Fibroblast of lung (primary cell): ENCODE results near the gene RPE. TPM values are rescaled to one million over a fixed set of nuclear protein-coding genes. Genes with fewer than 3 reads are reported as not detected.

ENCODE experiments used
- DNase-seq, 2 donors: peaks; one replicate each; pipeline versions ENCODE4 v3.0.0 to v3.0.0-alpha.2; 2010; ENCODE audit warnings: low read depth in 2 of 2
- H2AFZ ChIP-seq: 2 replicates; pipeline ENCODE4 v1.5.1; 2012; ENCODE audit warnings: low read length, control low read depth, inconsistent platforms
- H3K27ac ChIP-seq: 2 replicates; pipeline ENCODE4 v1.5.1; 2011; ENCODE audit warnings: low read length, control low read depth; ENCODE audit not compliant: insufficient read depth
- H3K27me3 ChIP-seq: 2 replicates; pipeline ENCODE4 v1.5.1; 2011; ENCODE audit warnings: mild to moderate bottlenecking, low read length; ENCODE audit not compliant: control insufficient read depth, insufficient read depth
- H3K36me3 ChIP-seq: 2 replicates; pipeline ENCODE4 v1.5.1; 2011; ENCODE audit warnings: low read length; ENCODE audit not compliant: control insufficient read depth, insufficient read depth
- H3K4me1 ChIP-seq: 2 replicates; pipeline ENCODE4 v1.5.1; 2011; ENCODE audit warnings: low read length; ENCODE audit not compliant: control insufficient read depth, insufficient read depth; ENCODE audit errors: extremely low read depth
- H3K4me2 ChIP-seq: 2 replicates; pipeline ENCODE4 v1.5.1; 2011; ENCODE audit warnings: low read length, control low read depth; ENCODE audit not compliant: insufficient read depth; ENCODE audit errors: extremely low read depth
- H3K4me3 ChIP-seq, 4 experiments: fragments of 200-600 bp in 1 of 4; sonication (generic) in 1 of 4; replicated peaks in 1 of 4; 2 replicates each; pipeline ENCODE4 v1.5.1; 2011 to 2016; ENCODE audit warnings: low read length in 4 of 4, low read depth in 3 of 4, mild to moderate bottlenecking in 3 of 4, control low read depth in 2 of 4, inconsistent platforms in 1 of 4, mixed read lengths in 1 of 4; ENCODE audit not compliant: insufficient read depth in 1 of 4; ENCODE audit errors: control extremely low read depth in 1 of 4
- H3K79me2 ChIP-seq: 2 replicates; pipeline ENCODE4 v1.5.1; 2012; ENCODE audit warnings: mild to moderate bottlenecking, low read length, inconsistent platforms; ENCODE audit not compliant: control insufficient read depth, insufficient read depth
- H3K9ac ChIP-seq: 2 replicates; pipeline ENCODE4 v1.5.1; 2011; ENCODE audit warnings: mild to moderate bottlenecking, low read length, control low read depth; ENCODE audit not compliant: insufficient read depth
- H3K9me3 ChIP-seq: 2 replicates; pipeline ENCODE4 v1.5.1; 2012; ENCODE audit warnings: low read depth, low read length; ENCODE audit not compliant: control insufficient read depth, insufficient read depth
- H4K20me1 ChIP-seq: 2 replicates; pipeline ENCODE4 v1.5.1; 2011; ENCODE audit warnings: low read length; ENCODE audit not compliant: control insufficient read depth, insufficient read depth; ENCODE audit errors: extremely low read depth
- EZH2 ChIP-seq: IDR thresholded peaks from 2 replicates; pipeline ENCODE4 v1.5.1; 2012; ENCODE audit warnings: low read length, control low read depth, mild to moderate bottlenecking; ENCODE audit errors: missing control alignments
- polyA plus RNA-seq, 2 donors: library from polyadenylated mRNA; depleted of rRNA in 1 of 2; stranded (reverse) in 1 of 2; unstranded in 1 of 2; fragments of >200 nt; gene quantifications; 2 replicates each; pipeline ENCODE4 v1.2.1, GENCODE V29; 2011 to 2012; ENCODE audit warnings: missing spikeins in 1 of 2
- total RNA-seq: library from RNA; depleted of rRNA; stranded (reverse); fragments of >200 nt; gene quantifications from 2 replicates; pipeline ENCODE4 v1.2.1, GENCODE V29; 2014
- TF ChIP-seq, protein P1 (sequence below), 2 donors: IDR thresholded peaks in 1 of 2; conservative IDR thresholded peaks in 1 of 2; 1 replicate in 1 of 2; 2 replicates in 1 of 2; pipeline ENCODE4 v1.5.1; 2011 to 2012; ENCODE audit warnings: low read length in 2 of 2, control low read depth in 1 of 2, inconsistent platforms in 1 of 2, low read depth in 1 of 2, mild to moderate bottlenecking in 1 of 2

Gene RPE
- total and polyA plus RNA-seq, 2 donors (not counting 1 experiment from before 2014, with no cell fraction given) = 75.1 to 81.3 TPM

DNA sequence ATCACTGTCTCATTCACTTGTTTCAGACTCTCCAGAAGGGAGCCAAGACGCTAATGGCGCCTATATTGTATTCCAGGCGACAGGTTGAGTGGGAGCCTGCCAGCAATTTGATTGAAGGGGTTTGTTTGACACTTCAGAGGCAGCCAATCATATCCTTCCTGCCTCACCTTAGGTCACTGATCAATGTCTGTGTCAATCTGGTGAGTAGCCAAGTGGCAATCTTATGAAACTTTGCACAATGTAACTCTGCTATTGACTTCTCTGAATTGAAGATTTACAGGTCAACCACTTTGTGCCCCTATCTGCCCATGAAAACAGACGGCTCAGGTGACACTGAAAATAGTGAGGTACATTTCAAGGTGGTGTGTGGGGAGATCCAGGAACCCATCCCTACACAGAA, 32.7 kb upstream of the RPE start:
- DNase-seq = no peak
- Histone ChIP-seq H3K4me3 (no peak overlapping the region), H3K27ac (no peak overlapping the region), H3K27me3 (no peaks in the 10 kb centered on the region), H3K79me2 (no peaks in the 10 kb centered on the region), H3K9ac (no peak overlapping the region), H3K4me1 (no peaks in the 10 kb centered on the region), H3K9me3 (no peaks in the 10 kb centered on the region), H3K36me3 (no peaks in the 10 kb centered on the region), H2AFZ (no peak overlapping the region), H4K20me1 (no peaks in the 10 kb centered on the region), H3K4me2 (no peak overlapping the region)
- TF ChIP-seq, protein P1, sequence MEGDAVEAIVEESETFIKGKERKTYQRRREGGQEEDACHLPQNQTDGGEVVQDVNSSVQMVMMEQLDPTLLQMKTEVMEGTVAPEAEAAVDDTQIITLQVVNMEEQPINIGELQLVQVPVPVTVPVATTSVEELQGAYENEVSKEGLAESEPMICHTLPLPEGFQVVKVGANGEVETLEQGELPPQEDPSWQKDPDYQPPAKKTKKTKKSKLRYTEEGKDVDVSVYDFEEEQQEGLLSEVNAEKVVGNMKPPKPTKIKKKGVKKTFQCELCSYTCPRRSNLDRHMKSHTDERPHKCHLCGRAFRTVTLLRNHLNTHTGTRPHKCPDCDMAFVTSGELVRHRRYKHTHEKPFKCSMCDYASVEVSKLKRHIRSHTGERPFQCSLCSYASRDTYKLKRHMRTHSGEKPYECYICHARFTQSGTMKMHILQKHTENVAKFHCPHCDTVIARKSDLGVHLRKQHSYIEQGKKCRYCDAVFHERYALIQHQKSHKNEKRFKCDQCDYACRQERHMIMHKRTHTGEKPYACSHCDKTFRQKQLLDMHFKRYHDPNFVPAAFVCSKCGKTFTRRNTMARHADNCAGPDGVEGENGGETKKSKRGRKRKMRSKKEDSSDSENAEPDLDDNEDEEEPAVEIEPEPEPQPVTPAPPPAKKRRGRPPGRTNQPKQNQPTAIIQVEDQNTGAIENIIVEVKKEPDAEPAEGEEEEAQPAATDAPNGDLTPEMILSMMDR (conservative IDR thresholded peaks at IDR 0.05 in 1 of 2, IDR thresholded peaks at IDR 0.05 in 1 of 2; ENCODE audit: low read depth in 1 of 2, low read length in 2 of 2) = no peak
- TF ChIP-seq EZH2 = no peak

DNA sequence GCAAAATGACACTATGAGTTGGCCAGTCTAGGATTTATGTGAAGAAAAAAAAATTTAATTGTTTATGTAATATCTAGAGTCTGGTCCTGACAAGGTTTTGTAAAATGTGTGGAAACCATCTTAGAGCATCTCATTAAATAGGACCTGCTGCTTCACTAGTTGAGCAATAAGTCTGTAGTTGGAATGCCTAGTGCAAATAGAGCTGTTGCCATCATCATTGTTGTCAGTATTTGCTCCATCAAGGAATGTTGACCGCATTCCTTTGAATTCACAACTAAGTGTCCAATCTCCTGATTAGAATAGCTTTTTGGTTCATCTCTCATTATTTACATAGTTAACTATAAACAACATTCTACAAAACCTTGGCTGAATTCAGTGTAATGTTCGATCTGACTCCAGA, 32.2 kb upstream of the RPE start:
- TF ChIP-seq, protein P1 (conservative IDR thresholded peaks at IDR 0.05 in 1 of 2, IDR thresholded peaks at IDR 0.05 in 1 of 2; ENCODE audit: low read depth in 1 of 2, low read length in 2 of 2) = no peak
- H3K4me1 ChIP-seq = no peaks in the 10 kb centered on the region
- H3K27me3 ChIP-seq = no peaks in the 10 kb centered on the region
- no peak overlapping the region for H2AFZ ChIP-seq
- H3K4me2 ChIP-seq = no peak overlapping the region
- H3K79me2 ChIP-seq = no peaks in the 10 kb centered on the region
- H3K36me3 ChIP-seq = no peaks in the 10 kb centered on the region
- H3K9ac ChIP-seq = no peak overlapping the region
- no peaks in the 10 kb centered on the region for H3K9me3 ChIP-seq
- H3K27ac ChIP-seq = no peak overlapping the region
- H4K20me1 ChIP-seq = no peaks in the 10 kb centered on the region
- H3K4me3 ChIP-seq = no peak overlapping the region
- no peak for DNase-seq

DNA sequence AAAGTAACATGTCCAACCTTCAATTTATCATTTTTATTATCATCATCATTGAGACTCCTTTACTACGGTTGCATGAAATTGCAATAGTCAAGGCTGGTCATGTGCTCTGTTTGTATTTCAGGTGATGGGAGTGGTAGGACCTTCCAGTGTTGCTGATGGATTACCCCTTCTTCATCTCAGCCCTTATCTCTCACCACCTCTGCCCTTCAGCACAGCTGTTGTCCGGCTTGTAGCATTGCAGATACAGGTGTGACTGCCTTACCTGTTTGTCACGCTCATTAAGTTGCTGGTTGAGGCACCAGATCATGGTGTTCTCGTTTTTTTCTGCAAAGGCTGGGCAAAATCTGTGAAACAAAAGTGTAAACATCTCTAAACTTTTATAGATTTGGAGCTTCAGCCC, 31.7 kb upstream of the RPE start:
- Histone ChIP-seq H3K79me2 (no peaks in the 10 kb centered on the region), H3K4me3 (no peak overlapping the region), H3K27ac (no peak overlapping the region), H2AFZ (no peak overlapping the region), H3K27me3 (no peaks in the 10 kb centered on the region), H3K4me2 (no peak overlapping the region), H3K4me1 (no peaks in the 10 kb centered on the region), H3K36me3 (no peaks in the 10 kb centered on the region), H3K9me3 (no peaks in the 10 kb centered on the region), H4K20me1 (no peaks in the 10 kb centered on the region), H3K9ac (no peak overlapping the region)
- TF ChIP-seq, protein P1 (conservative IDR thresholded peaks at IDR 0.05 in 1 of 2, IDR thresholded peaks at IDR 0.05 in 1 of 2; ENCODE audit: low read depth in 1 of 2, low read length in 2 of 2) = no peak
- no peak for TF ChIP-seq EZH2
- DNase-seq = no peak
